Measurements from ENCODE around the gene BEAN1. TPM values are rescaled to one million over a fixed set of nuclear protein-coding genes. Genes with fewer than 3 reads are reported as not detected.
A peak's percentile ranks its signal among the peaks of the same experiment; 100 is the strongest.

BEAN1 gene
- total RNA-seq, 1 experiment from 2014 or later: 1.1 TPM

DNA sequence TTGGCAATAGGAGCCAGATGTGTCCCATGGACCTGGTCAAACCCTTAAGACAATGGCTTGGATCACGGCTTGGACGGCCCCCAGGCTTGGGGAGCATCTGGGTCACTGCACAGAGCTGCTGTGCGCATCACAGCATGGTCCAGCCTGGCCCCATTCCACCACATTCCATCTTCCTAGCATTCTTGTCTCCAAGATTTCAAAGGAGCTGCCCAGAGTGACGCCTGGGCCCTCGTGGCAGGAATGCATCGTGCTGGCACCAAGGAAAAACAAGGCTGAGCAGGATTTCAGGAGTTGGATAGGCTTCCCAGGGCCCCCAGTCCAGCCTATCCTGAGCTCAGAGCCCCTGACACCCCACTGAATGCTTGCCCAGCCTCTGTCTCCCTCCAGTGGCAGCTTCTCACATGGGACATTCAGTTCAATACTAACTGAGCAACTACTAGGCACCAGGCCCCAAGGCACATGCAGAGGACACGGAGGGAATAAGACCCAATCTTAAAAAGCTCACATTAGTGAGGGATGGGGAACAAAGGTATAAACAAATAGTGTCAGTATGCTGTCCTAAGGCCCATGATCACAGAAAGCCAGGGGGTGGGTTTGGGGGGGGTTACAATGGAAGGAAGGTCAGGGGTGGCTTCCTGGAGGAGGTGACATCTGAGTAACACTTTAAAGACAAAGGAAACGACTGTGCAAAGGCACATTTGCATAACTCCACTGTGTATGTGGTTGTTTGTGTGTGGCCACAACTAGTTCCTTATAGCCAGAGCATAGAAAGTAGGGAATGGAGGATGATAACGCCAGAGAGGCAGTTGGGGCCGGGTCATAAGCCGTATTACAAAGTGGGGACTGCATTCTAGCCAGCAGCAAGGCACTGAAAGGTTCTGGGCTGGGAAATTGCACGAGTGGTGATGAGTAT lies 88.8 kb downstream of the BEAN1 start:
- no TSS peak for BruUV-seq (replicated peaks)
- H3K36me3 Mint-ChIP-seq (ENCODE audit: insufficient read depth, unreplicated experiment): peaks cover 35% of the 10 kb centered on the region

DNA sequence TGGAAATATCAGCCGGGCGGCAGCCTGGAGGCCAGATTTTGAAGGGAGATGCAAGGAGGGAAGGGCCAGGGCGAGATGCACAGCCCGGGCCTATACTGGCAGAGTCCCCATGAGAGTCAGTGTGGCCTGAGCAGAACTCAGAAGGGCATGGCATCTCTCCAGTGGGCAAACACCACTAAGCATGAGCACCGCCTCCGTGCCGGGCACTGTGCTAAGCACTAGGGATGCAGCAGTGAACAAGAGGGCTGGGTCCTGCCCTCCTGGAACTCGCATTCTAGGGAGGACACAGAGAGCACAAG lies 89.4 kb downstream of the BEAN1 start:
- no TSS peak for BruUV-seq (replicated peaks)
- Mint-ChIP-seq H3K27me3 (ENCODE audit: insufficient read depth, unreplicated experiment) (no peaks in the 10 kb centered on the region), H3K36me3 (ENCODE audit: insufficient read depth, unreplicated experiment) (peaks cover 35% of the 10 kb centered on the region), H3K4me1 (ENCODE audit: insufficient read depth, unreplicated experiment) (peaks cover 47% of the 10 kb centered on the region), H3K27ac (ENCODE audit: low read depth, unreplicated experiment) (peak overlapping the region; percentile 98), H3K9me3 (ENCODE audit: unreplicated experiment) (no peaks in the 10 kb centered on the region), H3K4me3 (ENCODE audit: unreplicated experiment) (peak overlapping the region; percentile 67)
- TF ChIP-seq CTCF (IDR thresholded peaks at IDR 0.05; ENCODE audit: unreplicated experiment): no peak
- ChIA-PET CTCF (no interaction called here), POLR2A (interaction anchor here (0.9 kb wide), 1 partner anchor 14 kb away, joined by 3 read pairs; no protein-coding TSS in a partner anchor)
- intact Hi-C loops (cut with micrococcal nuclease): loop anchor here (2.0 to 5.0 kb wide), 2 partner anchors 39 to 108 kb away; no protein-coding TSS in a partner anchor
- DNase-seq (ENCODE audit: unreplicated experiment): no peak

More for the DNA sequence above, 88.8 kb downstream of the BEAN1 start:
- ChIA-PET POLR2A (interaction anchor here (0.9 kb wide), 1 partner anchor 14 kb away, joined by 3 read pairs; no protein-coding TSS in a partner anchor), CTCF (interaction anchor here (0.6 to 1.7 kb wide), 4 partner anchors 11 to 107 kb away, joined by 3 to 4 read pairs (median 4); no protein-coding TSS in a partner anchor)
- intact Hi-C loops (cut with micrococcal nuclease): loop anchor here (2.0 to 5.0 kb wide), 2 partner anchors 39 to 107 kb away; no protein-coding TSS in a partner anchor
- H3K27ac Mint-ChIP-seq (ENCODE audit: low read depth, unreplicated experiment): no peak overlapping the region
- H3K4me1 Mint-ChIP-seq (ENCODE audit: insufficient read depth, unreplicated experiment): peaks cover 46% of the 10 kb centered on the region
- peak; percentile 22 for TF ChIP-seq CTCF (IDR thresholded peaks at IDR 0.05; ENCODE audit: unreplicated experiment)
- H3K27me3 Mint-ChIP-seq (ENCODE audit: insufficient read depth, unreplicated experiment): no peaks in the 10 kb centered on the region
- peak overlapping the region; percentile 67 for H3K4me3 Mint-ChIP-seq (ENCODE audit: unreplicated experiment)
- DNase-seq (ENCODE audit: unreplicated experiment): peak; percentile 55
- no peaks in the 10 kb centered on the region for H3K9me3 Mint-ChIP-seq (ENCODE audit: unreplicated experiment)

GRCh38 chr16:66516808-66517585 lies 89.9 kb downstream of the BEAN1 start:
- no peaks in the 10 kb centered on the region for H3K9me3 Mint-ChIP-seq (ENCODE audit: unreplicated experiment)
- H3K4me3 Mint-ChIP-seq (ENCODE audit: unreplicated experiment): peak overlapping the region; percentile 67
- POLR2A ChIA-PET: interaction anchor here (0.9 to 1.7 kb wide), 6 partner anchors 9 to 110 kb away, joined by 3 to 9 read pairs (median 3); partner anchors contain the start of gene CKLF
- no peak for TF ChIP-seq CTCF (IDR thresholded peaks at IDR 0.05; ENCODE audit: unreplicated experiment)
- intact Hi-C loops (cut with micrococcal nuclease): loop anchor here (2.0 to 5.0 kb wide), 2 partner anchors 40 to 108 kb away; no protein-coding TSS in a partner anchor
- H3K4me1 Mint-ChIP-seq (ENCODE audit: insufficient read depth, unreplicated experiment): peaks cover 47% of the 10 kb centered on the region
- no peaks in the 10 kb centered on the region for H3K27me3 Mint-ChIP-seq (ENCODE audit: insufficient read depth, unreplicated experiment)
- peak overlapping the region; percentile 98 for H3K27ac Mint-ChIP-seq (ENCODE audit: low read depth, unreplicated experiment)
- peak; percentile 99 for DNase-seq (ENCODE audit: unreplicated experiment)
- CTCF ChIA-PET: interaction anchor here (0.6 kb wide), 1 partner anchor 683 kb away, joined by 3 read pairs; no protein-coding TSS in a partner anchor
- peaks cover 31% of the 10 kb centered on the region for H3K36me3 Mint-ChIP-seq (ENCODE audit: insufficient read depth, unreplicated experiment)
- BruUV-seq (replicated peaks): TSS peak; percentile 95
